Adrenal gland (tissue), 12 donors: ENCODE measurements around the gene PRKACB. TPM values are rescaled to one million over a fixed set of nuclear protein-coding genes. Genes with fewer than 3 reads are reported as not detected.

Experiments used
- DNase-seq, 7 donors: peaks; one replicate each; pipeline ENCODE4 v3.0.0-alpha.2; 2019 to 2020
- H3K27ac ChIP-seq, 5 donors: fragments of 200-600 bp; sonication (generic) in 4 of 5; 1 replicate in 3 of 5; 2 replicates in 2 of 5; pipeline versions ENCODE4 v1.5.1 to v1.8.0; 2016 to 2020; ENCODE audit warnings: mild to moderate bottlenecking in 1 of 5
- H3K27me3 ChIP-seq: fragments of 200-600 bp; 2 replicates; pipeline ENCODE4 v1.8.0; 2021
- H3K36me3 ChIP-seq, 2 donors: fragments of 200-600 bp; replicated peaks in 1 of 2; 1 replicate in 1 of 2; 2 replicates in 1 of 2; pipeline versions ENCODE4 v1.5.1 to v1.8.0; 2018 to 2022
- H3K4me1 ChIP-seq, 2 donors: fragments of 200-600 bp; replicated peaks in 1 of 2; 1 replicate in 1 of 2; 2 replicates in 1 of 2; pipeline versions ENCODE4 v1.5.1 to v1.8.0; 2018 to 2021
- H3K4me3 ChIP-seq, 4 donors: fragments of 200-600 bp; sonication (generic) in 3 of 4; one replicate each; pipeline ENCODE4 v1.5.1; 2016 to 2018
- H3K9me3 ChIP-seq, 3 donors: fragments of 200-600 bp; sonication (generic) in 1 of 3; replicated peaks in 1 of 3; 1 replicate in 2 of 3; 2 replicates in 1 of 3; pipeline versions ENCODE4 v1.5.1 to v1.8.0; 2016 to 2021
- POLR2A ChIP-seq, 2 donors: fragments of 450-650 bp; IDR thresholded peaks; one replicate each; pipeline ENCODE4 v1.6.1; 2017; ENCODE audit warnings: antibody characterized with exemption in 2 of 2, mild to moderate bottlenecking in 2 of 2, moderate library complexity in 1 of 2
- WGBS, 4 donors: extraction: QIAGEN DNeasy Blood & Tissue Kit in 2 of 4; methylation state at CpG; one replicate each; pipeline versions ENCODE4 v1.1.5 to v1.1.7; 2013 to 2017; 5-methylcytosine and 5-hydroxymethylcytosine counted together
- intact Hi-C, 2 donors: fragments of 100-400 bp; cut with DNase I; formaldehyde crosslinking; loops; one replicate each; pipeline versions ENCODE4 v1.14.1 to v1.15.0; 2022 to 2023
- polyA plus RNA-seq, 3 donors: library from polyadenylated mRNA; stranded (reverse); fragments of 200-250 nt in 2 of 3; fragments of 350-450 nt in 1 of 3; fragmentation: Illumina TruSeq in 1 of 3; extraction: RNeasy Lipid Tissue Mini Kit (QIAGEN cat#74804) in 1 of 3; gene quantifications; one replicate each; pipeline ENCODE4 v1.2.3, GENCODE V29; 2013 to 2014
- total RNA-seq, 9 donors: library from RNA; depleted of rRNA in 4 of 9; stranded (reverse); fragments of >200 nt in 4 of 9; fragments of 120-200 nt in 1 of 9; fragmentation: NEBNext Ultra II Directional in 1 of 9; extraction: Animal tissue kit (Norgen Biotek cat#: 25700) in 1 of 9; gene quantifications; one replicate each; pipeline versions ENCODE4 v1.1.0 to v1.2.4, GENCODE V29; 2013 to 2023
- TF ChIP-seq, protein P1 (sequence below), 6 experiments: fragments of 450-650 bp in 4 of 6; fragments of 200-600 bp in 2 of 6; sonication (generic) in 1 of 6; IDR thresholded peaks; 1 replicate in 5 of 6; 2 replicates in 1 of 6; pipeline versions ENCODE4 v1.5.1 to v1.8.0; 2016 to 2021; ENCODE audit warnings: antibody characterized with exemption in 6 of 6, mild to moderate bottlenecking in 2 of 6, moderate library complexity in 1 of 6
- donor health status: healthy with polysubstance abuse.
- donor health status: Bipolar disorder and iron deficiency.
- donor health status: DM: yes; HTN: yes; CAD: no.
- donor health status: DM: no; HTN: no; CAD: no.
- donor health status: DM: no; HTN: no; CAD: no.
- donor health status: DM: yes; HTN: yes; CAD: no.

Gene PRKACB
- total and polyA plus RNA-seq, 12 donors, result 7.7 to 79.8 (median 25.5) TPM

DNA sequence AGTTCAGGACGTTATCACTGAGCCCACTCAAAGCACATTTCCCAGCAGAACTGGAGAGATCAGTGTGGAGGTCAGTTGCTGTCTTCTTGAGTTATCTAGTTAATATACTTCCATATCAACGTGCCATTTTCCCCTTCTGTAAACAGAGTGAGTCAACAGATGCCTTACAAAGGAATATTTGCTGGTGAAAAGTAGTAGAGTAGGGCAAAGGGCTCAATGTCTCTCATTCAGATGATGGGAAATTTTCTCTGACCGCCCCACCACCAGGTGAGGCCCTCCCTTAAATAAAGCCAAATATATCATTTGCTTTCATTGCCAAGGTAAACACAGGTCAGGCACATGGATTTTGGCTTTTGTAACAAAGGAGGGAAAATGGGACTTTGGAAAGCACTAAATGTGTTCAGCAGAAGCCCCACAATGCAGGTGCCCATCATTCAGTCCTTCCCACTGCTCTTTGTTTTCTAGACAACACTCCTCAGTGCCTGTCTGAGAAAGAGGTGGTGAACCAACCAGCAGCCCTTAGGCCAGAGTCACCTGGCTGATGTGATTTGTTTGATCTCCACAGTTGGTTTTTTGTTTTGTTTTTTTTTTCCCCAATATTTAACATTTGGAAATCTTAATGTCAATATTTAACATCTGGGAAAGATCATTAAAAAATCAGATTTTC is 116.9 kb downstream of the PRKACB start:
- H3K9me3 ChIP-seq, result no peaks in the 10 kb centered on the region
- intact Hi-C loops, result no loop called here
- H3K27ac ChIP-seq, result no peak overlapping the region
- no peak for TF ChIP-seq POLR2A (IDR thresholded peaks at IDR 0.05)
- TF ChIP-seq, protein P1, sequence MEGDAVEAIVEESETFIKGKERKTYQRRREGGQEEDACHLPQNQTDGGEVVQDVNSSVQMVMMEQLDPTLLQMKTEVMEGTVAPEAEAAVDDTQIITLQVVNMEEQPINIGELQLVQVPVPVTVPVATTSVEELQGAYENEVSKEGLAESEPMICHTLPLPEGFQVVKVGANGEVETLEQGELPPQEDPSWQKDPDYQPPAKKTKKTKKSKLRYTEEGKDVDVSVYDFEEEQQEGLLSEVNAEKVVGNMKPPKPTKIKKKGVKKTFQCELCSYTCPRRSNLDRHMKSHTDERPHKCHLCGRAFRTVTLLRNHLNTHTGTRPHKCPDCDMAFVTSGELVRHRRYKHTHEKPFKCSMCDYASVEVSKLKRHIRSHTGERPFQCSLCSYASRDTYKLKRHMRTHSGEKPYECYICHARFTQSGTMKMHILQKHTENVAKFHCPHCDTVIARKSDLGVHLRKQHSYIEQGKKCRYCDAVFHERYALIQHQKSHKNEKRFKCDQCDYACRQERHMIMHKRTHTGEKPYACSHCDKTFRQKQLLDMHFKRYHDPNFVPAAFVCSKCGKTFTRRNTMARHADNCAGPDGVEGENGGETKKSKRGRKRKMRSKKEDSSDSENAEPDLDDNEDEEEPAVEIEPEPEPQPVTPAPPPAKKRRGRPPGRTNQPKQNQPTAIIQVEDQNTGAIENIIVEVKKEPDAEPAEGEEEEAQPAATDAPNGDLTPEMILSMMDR (IDR thresholded peaks at IDR 0.05), result no peak
- H3K4me3 ChIP-seq, result no peak overlapping the region
- WGBS, 4 donors, result 51 to 54% (median 51%) methylated on average over 3 of the region's 3 CpGs
- no peaks in the 10 kb centered on the region for H3K27me3 ChIP-seq
- H3K36me3 ChIP-seq, result no peaks in the 10 kb centered on the region
- no peak for DNase-seq
- H3K4me1 ChIP-seq, result no peaks in the 10 kb centered on the region

DNA sequence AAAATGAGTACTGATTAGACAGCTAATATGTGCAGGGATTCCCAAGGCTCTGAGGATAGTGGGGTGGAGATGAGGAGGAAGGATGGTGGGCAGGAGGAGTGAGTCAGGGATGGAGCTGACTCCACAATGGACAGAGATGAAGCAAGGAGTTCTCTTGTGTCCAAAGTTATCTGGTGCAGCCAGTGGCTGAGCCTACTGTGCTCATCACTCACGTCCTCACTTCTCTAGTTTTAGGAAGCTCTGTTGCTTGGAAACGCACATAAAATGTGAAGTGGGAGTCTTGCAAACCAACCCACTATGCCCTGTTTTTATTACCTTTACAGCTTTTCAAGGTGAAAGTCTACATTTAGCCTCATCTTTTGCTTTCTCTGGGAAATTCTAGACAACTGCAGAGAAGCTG is 120.9 kb downstream of the PRKACB start:
- no peak for DNase-seq
- no peaks in the 10 kb centered on the region for H3K36me3 ChIP-seq
- TF ChIP-seq, protein P1 (IDR thresholded peaks at IDR 0.05), result no peak
- TF ChIP-seq POLR2A (IDR thresholded peaks at IDR 0.05), result no peak
- no peaks in the 10 kb centered on the region for H3K9me3 ChIP-seq
- intact Hi-C loops, result no loop called here
- H3K4me3 ChIP-seq, result no peak overlapping the region
- H3K27ac ChIP-seq, result no peak overlapping the region
- 67 to 86% (median 76%) methylated on average over 2 of the region's 2 CpGs for WGBS, 4 donors
- no peaks in the 10 kb centered on the region for H3K4me1 ChIP-seq
- H3K27me3 ChIP-seq, result no peaks in the 10 kb centered on the region

DNA sequence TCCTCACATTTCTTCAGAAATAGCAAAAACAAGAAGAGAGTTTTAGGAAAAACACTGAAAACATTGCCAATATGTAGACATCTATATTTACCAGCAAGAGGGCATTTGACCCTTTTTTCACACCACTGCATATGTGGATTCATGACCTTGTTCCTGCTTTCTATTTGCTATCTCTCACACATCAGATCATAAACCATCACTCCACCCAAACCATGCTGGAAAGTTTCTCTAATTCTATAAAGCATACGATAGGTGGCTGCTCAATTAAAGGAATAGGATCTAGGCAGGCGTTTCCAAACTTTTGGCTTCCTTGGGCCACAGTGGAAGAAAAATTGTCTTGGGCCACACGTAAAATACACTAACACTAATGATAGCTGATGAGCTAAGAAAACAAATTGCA is 121.8 kb downstream of the PRKACB start:
- intact Hi-C loops, result no loop called here

DNA sequence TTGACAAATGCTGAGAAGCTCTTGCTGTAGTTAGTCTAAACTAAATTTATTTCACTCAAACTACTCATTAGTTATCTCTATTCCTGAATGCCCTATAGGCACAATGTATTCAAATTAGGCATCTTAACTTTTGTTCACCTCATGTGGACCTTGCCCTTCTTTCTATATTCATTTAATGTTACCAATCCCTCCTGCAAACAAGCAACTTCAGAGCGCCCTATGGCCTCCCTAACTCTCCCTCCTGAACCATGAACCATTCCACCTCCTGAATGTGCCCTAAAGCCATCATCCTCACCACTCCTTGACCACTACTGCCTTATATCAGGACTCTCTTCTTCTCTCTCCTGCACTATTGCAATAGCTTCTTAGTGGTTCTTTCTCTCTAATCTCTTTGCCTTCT is 122.7 kb downstream of the PRKACB start:
- intact Hi-C loops, result no loop called here
- 0 to 3% (median 0%) methylated on average over 1 of the region's 1 CpG for WGBS, 4 donors
- no peak overlapping the region for H3K27ac ChIP-seq
- no peak overlapping the region for H3K4me3 ChIP-seq
- H3K9me3 ChIP-seq, result no peaks in the 10 kb centered on the region
- no peaks in the 10 kb centered on the region for H3K36me3 ChIP-seq
- no peak for TF ChIP-seq POLR2A (IDR thresholded peaks at IDR 0.05)
- TF ChIP-seq, protein P1 (IDR thresholded peaks at IDR 0.05), result no peak
- no peaks in the 10 kb centered on the region for H3K4me1 ChIP-seq
- DNase-seq, result no peak
- H3K27me3 ChIP-seq, result no peaks in the 10 kb centered on the region

More for the DNA sequence above, 121.8 kb downstream of the PRKACB start:
- Histone ChIP-seq H3K9me3 (no peaks in the 10 kb centered on the region), H3K36me3 (no peaks in the 10 kb centered on the region), H3K27ac (no peak overlapping the region), H3K4me3 (no peak overlapping the region), H3K27me3 (no peaks in the 10 kb centered on the region), H3K4me1 (no peaks in the 10 kb centered on the region)
- WGBS, 4 donors, result 90 to 97% (median 92%) methylated on average over 3 of the region's 3 CpGs
- DNase-seq, result no peak
- TF ChIP-seq POLR2A (IDR thresholded peaks at IDR 0.05), result no peak
- TF ChIP-seq, protein P1 (IDR thresholded peaks at IDR 0.05), result no peak
